Smooth muscle cell of the brain vasculature (primary cell): ENCODE data around the gene TMEM115.

Experiments used
- DNase-seq: peaks from one replicate; pipeline ENCODE4 v3.0.0-alpha.2; 2012; ENCODE audit warnings: low read depth, low spot score

The TMEM115 gene

DNA sequence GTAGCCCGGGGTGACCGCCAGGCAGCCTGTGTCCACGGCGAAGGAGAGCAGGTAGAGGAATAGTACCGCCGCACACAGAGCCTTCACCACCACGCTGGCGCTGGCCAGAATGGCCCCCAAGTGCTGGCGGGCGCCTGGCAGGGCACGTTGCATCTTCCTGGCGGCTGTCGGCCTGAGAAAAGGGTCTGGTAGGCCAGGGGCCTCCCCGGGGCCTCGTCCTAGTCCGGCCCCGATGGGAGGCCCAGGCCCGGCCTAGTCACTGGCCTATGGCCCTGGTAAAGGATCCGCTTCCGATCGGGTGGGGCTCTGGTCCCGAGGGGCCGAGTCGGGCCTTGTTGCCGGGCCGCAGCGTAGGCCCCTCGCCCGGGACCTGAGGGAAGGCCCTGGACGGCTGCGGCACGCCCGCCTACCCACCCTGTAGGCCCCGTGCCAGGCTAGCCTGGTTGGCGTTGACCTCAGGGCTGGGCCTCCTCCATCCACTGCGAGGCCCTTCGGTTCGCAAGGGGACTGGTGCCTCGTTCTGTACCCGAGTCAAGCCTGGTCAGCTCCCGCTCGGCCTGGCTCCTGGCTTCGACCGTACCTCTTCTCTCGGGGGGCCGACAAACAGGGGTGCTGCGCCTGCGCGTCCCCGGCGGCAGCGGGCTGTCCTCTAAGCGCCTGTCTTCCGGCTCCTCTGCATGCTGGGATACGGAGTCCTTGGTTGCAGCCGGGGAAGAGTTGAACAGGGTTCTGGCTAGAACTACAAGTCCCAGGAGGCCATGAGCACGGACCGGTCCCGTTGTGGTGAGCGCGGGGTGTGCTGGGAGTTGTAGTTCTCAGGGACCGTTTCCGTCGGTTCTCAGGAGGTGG is at the start of gene TMEM115:
TSS of gene TMEM115 (minus strand) at position 611 of the 849 bp plus-strand sequence. CDS start at position 153, 458 bp downstream.
- peak; percentile 94 for DNase-seq

DNA sequence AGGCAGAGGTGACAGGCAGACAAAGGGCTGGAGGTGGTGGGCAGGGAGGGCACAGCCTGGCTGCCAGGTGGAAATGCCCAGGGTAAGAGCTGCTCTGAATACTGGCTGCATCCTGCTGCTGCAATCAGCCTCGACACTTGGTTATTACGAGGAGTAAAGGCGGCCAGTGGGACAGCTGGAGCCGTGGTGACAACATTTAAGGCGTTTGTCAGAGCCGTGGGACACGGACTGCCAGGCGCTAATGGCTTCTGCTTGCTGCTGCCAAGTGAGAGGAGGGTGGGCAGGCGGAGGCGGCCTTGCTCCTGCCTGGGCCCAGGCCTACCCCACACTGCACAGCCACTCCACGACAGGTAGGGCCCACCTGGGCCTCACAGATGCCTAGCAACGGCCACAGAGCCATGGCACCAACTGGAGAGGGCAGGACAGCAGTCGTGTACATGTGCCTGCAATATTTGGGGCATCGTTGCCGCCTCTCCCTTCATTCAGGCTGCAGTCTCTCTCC is 49.2 kb upstream of the TMEM115 start:
- DNase-seq: no peak

GRCh38 chr3:50406487-50406886 is 47.2 kb upstream of the TMEM115 start:
- DNase-seq: no peak

GRCh38 chr3:50405249-50405648 is 45.9 kb upstream of the TMEM115 start:
- DNase-seq: no peak

DNA sequence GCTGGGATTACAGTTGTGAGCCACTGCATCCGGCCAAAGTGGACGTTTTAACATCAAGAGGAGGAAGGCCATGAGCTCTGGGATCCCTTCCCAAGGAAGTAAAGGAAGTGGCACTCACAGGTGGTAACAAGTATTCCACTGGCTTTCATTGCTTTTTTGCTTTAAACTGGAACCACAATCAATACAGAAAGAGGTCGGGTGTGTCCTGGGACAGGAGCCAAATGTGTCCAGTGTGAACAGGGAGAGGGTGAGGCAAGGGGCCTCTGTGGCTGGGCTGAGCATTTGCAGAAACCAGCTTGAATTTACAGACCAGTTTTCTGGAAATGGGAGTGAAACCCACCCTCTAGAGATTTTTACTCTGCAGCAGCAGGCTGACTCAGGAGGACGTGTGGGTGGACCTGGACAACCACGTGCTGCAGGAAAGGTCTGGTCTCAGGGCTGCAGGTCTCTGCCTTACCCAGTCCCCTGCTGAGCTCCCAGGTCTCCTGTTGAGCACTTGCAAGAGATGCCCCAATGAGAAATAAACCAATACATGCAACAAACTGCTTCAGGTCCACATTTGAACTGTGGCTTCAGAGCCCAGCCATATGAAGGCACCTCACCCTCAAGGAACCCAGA is 42.8 kb upstream of the TMEM115 start:
- no peak for DNase-seq

DNA sequence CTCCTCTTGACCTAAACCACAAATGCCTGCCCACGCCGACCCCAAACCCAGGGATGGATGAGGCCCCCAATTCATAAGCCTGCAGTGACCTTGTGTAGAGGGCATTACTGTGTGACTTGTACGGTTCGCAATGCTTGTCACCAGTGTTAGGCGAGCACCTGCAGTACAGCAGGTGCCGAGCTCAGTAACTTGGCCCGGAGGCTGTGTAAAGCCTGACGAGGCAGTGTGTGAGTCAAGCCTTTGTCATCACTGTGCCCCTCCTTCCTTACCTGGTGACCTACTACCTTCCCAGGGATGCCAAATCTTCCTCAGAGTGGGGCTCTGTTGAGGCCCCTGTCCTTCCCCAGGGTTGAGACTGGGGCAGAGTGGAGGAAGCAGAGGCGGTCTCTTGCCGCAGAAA is 37.2 kb upstream of the TMEM115 start:
- DNase-seq: no peak

- DNase-seq: no peak
Measured at GRCh38 chr3:50395070-50395860, 35.9 kb upstream of the TMEM115 start.

DNA sequence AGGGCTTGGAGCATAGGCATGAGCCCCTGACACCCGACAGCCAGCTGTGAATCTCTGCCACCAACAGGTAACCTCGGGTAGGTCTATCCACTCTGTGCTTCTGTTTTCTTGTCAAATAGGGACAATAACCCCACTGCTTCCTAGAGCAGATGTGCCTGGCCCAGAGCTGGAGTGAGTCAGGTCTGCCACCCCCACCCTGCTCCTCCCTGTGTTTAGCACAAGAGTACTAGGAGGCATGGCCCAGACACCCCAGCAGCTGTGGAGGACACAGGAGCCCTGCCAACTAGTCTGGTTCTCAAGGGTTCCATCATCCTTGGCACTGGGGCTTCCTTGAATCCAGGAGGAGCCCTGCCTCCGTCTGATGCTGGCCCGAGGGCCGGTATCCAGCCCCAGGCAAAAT is 33.7 kb upstream of the TMEM115 start:
- DNase-seq: no peak

GRCh38 chr3:50392101-50392715 is 32.9 kb upstream of the TMEM115 start:
- DNase-seq: no peak

DNA sequence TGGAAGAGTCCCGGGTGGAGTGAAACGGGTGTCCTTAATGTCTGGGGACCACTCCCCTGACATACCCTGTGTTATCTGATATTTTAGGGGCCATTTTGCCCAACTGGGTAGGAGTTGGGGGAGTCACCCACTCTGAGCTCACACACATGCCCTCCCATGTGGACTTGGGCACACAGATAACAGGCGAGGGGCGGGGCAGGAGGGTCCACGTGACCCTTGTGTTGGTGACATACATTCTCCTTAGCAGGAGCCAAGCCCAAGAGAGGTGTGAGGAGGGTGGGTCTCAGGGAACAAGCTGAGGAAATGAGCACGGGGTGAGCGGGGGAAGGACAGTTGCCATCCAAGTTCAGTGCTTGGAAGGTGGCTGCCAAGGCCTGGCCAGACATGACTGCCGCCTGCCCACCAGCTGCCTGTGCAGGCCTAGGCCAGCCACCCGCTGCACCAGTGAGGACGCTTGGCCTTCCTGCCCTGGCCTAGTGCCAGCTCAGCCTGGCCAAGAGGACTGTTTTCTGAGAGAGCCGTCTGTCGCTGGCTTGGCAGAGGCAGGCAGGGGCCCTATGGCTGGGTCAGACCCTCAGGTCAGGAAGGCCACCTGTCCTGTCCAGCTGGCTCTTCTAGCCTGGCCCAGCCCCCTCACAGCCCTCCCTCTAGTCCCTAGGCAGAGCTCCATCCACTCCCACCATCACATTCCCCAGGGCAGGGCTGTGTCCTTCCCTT is 31.3 kb upstream of the TMEM115 start:
- DNase-seq: no peak

DNA sequence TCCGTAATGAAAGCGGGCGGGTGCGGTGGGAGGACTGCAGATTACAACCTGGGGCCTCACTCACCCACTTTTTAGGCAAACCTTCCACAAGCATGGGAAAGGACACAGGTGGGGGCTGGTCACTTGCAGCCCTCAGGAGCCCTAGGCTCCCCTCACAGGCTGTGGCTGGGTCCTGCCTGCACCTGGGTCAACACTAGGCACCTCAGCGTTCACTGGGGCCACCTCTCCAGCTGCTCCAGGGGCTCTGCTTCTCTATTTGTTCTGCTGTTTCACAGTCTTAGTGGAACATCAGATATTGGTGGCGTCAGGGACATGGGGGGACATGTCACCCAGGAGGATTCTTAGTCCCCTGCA is 30.1 kb upstream of the TMEM115 start:
- no peak for DNase-seq

DNA sequence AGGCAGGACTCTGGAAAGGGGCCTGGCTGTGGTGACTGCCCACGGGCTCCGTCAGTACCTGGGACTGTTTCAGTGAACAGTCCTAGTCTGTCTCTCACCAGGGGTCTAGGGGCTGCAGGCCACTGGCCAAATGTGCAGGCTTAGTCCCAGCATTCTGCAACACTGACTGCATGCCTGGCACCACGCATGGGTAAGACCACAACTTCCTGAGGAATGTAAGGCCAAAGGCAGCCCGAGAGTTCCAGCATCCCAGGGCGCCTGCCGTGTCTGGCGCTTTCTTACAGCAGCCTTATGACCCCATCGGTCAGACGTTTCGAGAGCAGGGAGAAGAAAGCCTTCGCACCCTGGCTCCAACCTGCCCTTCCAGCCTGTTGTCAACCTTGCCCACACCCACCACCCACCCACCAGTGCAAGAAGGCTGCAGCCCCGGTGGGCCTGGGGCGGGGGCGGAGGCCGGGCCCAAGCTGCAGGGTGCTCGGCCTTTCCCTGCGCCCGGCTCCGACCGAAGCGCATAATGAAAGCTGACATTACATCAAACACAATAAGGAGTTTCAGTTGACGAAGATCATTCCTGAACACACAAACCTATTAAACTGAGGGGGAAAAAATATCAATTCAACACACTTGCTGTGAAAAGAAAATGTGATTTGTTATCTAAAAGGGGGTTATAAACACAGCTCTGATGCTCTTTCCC is 29.5 kb upstream of the TMEM115 start:
- DNase-seq: peak; percentile 37

GRCh38 chr3:50388016-50388719 is 28.8 kb upstream of the TMEM115 start:
- no peak for DNase-seq

DNA sequence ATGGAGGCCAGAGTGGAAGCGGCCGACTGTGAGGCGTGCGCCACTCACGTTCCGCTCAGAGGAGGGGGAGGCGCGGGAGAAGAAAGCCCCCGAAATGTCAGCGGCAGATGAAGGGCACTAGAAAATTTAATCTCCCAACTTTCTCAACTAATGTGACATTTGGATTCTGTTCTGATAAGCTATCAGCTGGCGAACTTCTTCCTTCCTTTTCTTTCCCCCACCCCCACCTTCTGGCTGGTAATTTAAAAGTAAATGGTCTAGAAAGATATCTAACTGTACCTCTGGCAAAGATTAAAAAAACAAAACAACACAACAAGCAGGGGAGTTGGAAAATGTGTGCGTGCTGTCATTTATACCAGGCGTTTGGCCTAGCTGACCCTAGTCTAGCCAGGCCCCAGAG is 26.4 kb upstream of the TMEM115 start:
- no peak for DNase-seq

GRCh38 chr3:50383750-50384149 is 24.4 kb upstream of the TMEM115 start:
- no peak for DNase-seq

GRCh38 chr3:50382722-50383121 is 23.4 kb upstream of the TMEM115 start:
- DNase-seq: no peak

DNA sequence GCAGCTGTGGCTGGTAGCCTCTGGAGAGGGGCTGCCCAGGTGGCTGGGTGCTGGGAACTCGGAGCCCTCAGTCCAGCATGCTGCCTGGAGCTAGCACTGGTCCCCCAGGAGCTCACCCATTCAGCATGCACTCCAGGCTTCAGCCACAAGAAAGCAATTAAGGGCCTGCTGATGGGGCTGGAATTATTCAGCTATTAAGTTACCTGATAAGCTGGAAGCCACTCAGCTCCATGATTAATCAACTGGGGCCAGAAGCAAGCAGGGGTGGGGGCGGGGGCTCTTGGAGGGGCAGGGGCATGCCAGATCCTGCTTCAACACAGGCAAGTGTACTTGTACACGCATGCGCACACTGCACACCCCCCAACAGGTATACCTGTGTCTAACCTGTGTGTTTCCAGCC is 22.1 kb upstream of the TMEM115 start:
- no peak for DNase-seq

DNA sequence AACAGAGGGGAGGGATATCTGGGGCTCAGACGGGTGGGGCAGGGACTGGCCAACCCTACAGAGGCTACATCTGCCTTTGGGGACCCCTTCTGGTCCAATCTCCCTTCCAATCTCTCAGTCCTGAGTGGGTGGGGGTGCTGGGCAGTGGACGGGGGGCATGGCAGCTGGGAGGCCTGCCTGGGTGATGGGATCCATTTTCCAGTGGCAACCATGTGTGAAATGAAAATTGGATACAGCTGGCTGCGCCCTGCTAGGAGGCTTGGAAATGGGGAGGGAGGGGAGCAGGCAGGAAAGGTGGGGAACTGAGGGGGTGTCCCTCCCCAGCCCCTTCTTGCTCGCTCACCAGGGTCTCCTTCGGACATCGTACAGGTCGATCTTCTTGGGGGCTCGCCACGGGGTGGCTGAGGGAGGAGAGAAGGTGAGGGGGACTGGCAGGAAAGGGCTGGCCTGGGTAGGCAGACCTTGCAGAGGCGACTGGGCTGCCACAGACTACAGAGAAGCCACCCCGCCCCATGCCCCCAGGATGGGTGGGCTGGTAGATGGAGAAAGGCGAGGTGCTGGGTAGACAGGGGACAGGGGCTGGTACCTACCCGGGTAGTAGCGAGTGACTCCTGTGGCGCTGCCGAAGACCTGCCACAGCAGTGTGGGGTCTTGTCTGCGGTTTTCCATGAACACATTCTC is 21.2 kb upstream of the TMEM115 start:
- DNase-seq: no peak

GRCh38 chr3:50378757-50379156 is 19.4 kb upstream of the TMEM115 start:
- DNase-seq: no peak
